ENCODE results near the gene HHEX.

HHEX gene

DNA sequence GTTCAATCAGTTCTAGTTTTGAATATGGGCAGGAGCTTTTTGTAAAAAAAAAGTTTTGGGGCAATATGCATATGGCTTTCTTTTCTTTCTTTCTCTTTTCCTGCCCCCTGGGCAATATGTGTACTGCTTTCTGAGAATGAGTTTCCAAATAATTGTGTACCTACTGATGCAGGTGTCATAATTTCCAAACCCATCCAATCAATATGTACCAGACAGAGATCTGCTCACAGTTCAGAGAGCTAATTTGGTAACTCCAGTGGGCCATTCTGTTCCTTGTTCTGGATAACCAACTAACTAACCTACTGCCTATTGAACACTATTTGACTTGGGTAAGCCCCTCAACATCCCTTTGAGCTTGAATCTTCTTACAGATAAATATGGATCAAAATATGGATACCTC is 32.6 kb downstream of the HHEX start:
- Histone ChIP-seq H3K4me2 (no peak overlapping the region), H2AFZ (ENCODE audit: low read depth) (no peak overlapping the region), H3K27me3 (ENCODE audit: insufficient read depth, low read depth) (no peaks in the 10 kb centered on the region; the same call in 1 of the 2 replicates), H4K20me1 (ENCODE audit: insufficient read depth) (no peaks in the 10 kb centered on the region), H3K4me1 (ENCODE audit: low read depth, poor library complexity, severe bottlenecking) (no peaks in the 10 kb centered on the region), H3K4me3 (IDR thresholded peaks at IDR 0.05; ENCODE audit: insufficient read depth, low read depth, low read length) (no peak overlapping the region), H3K9ac (no peak overlapping the region), H3K36me3 (ENCODE audit: insufficient read depth) (no peaks in the 10 kb centered on the region), H3K79me2 (ENCODE audit: insufficient read depth, low read depth) (no peaks in the 10 kb centered on the region), H3K27ac (no peak overlapping the region)
- TF ChIP-seq, protein P1, sequence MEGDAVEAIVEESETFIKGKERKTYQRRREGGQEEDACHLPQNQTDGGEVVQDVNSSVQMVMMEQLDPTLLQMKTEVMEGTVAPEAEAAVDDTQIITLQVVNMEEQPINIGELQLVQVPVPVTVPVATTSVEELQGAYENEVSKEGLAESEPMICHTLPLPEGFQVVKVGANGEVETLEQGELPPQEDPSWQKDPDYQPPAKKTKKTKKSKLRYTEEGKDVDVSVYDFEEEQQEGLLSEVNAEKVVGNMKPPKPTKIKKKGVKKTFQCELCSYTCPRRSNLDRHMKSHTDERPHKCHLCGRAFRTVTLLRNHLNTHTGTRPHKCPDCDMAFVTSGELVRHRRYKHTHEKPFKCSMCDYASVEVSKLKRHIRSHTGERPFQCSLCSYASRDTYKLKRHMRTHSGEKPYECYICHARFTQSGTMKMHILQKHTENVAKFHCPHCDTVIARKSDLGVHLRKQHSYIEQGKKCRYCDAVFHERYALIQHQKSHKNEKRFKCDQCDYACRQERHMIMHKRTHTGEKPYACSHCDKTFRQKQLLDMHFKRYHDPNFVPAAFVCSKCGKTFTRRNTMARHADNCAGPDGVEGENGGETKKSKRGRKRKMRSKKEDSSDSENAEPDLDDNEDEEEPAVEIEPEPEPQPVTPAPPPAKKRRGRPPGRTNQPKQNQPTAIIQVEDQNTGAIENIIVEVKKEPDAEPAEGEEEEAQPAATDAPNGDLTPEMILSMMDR (conservative IDR thresholded peaks at IDR 0.05; ENCODE audit: low read depth, low read length), result no peak

DNA sequence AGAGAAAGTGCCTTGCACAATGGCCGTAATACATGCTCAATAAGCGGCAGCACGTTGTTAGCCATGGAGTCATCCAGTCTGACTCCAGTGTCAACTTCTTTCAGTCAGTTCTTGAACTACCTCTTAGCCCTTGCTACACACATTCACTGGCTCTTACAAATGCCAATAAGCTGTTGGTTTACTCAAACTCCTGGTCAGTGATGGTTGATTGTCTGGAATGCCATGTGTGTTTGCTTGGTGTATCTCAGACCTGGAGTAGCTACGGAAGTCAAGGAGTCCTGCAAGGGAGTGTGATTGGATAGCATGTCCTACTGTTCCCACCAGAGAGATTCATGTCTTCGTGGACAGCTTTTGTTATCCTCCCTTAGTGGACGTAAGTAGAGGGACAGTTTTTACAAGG is 37.4 kb downstream of the HHEX start:
- H3K27ac ChIP-seq, result no peak overlapping the region
- H2AFZ ChIP-seq (ENCODE audit: low read depth), result no peak overlapping the region
- H3K9ac ChIP-seq, result no peak overlapping the region
- peaks cover 15% of the 10 kb centered on the region for H3K4me1 ChIP-seq (ENCODE audit: low read depth, poor library complexity, severe bottlenecking)
- H4K20me1 ChIP-seq (ENCODE audit: insufficient read depth), result no peaks in the 10 kb centered on the region
- no peak overlapping the region for H3K4me2 ChIP-seq
- H3K79me2 ChIP-seq (ENCODE audit: insufficient read depth, low read depth), result no peaks in the 10 kb centered on the region
- TF ChIP-seq, protein P1 (conservative IDR thresholded peaks at IDR 0.05; ENCODE audit: low read depth, low read length), result no peak
- H3K27me3 ChIP-seq (ENCODE audit: insufficient read depth, low read depth), result peaks cover 10% of the 10 kb centered on the region; the same call in 1 of the 2 replicates
- no peaks in the 10 kb centered on the region for H3K36me3 ChIP-seq (ENCODE audit: insufficient read depth)
- H3K4me3 ChIP-seq (IDR thresholded peaks at IDR 0.05; ENCODE audit: insufficient read depth, low read depth, low read length), result no peak overlapping the region

DNA sequence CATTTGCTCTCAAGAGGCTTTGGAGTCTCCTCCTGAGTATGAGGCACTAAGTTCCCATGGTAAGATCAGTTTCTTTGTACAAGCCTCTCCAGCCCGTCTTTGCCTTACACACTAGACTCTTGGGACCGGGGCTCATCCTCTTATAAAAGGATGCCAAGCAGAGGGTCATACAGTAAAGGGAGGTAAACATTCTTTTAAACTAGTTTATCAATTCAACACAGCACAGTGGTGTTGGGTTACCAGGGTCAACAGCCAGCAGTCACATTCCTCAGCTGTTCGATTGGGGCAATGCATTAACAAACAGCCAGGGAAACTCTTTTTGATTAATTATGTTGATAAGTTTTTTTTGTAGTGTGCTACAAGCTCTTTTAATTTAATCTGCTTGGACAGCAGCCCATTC is 37.8 kb downstream of the HHEX start:
- Histone ChIP-seq H3K36me3 (ENCODE audit: insufficient read depth) (no peaks in the 10 kb centered on the region), H2AFZ (ENCODE audit: low read depth) (no peak overlapping the region), H3K9ac (no peak overlapping the region), H3K4me1 (ENCODE audit: low read depth, poor library complexity, severe bottlenecking) (peaks cover 15% of the 10 kb centered on the region), H3K4me3 (IDR thresholded peaks at IDR 0.05; ENCODE audit: insufficient read depth, low read depth, low read length) (no peak overlapping the region), H3K79me2 (ENCODE audit: insufficient read depth, low read depth) (no peaks in the 10 kb centered on the region), H4K20me1 (ENCODE audit: insufficient read depth) (no peaks in the 10 kb centered on the region), H3K27ac (no peak overlapping the region), H3K27me3 (ENCODE audit: insufficient read depth, low read depth) (peaks cover 10% of the 10 kb centered on the region; the same call in 1 of the 2 replicates), H3K4me2 (no peak overlapping the region)
- TF ChIP-seq, protein P1 (conservative IDR thresholded peaks at IDR 0.05; ENCODE audit: low read depth, low read length), result no peak

DNA sequence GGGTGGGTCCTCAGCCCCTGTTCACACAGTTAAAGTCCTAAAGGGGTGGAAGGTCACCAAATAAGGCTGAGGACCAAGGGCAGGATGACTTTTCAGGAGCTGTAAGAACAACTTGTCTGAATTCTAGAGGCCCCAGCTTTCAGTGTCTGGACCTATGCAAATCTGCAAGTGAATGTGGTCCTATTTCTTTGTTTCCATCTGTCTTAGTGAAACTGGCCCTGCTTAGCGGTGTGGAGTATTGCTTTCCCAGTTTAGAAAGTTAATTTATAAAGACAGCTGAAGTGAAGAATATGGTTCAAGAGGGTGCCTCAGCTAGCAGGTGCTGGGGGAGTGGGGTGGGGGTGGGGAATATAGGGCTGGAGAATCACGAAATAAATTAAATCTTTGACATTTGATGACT is 40.1 kb downstream of the HHEX start:
- H2AFZ ChIP-seq (ENCODE audit: low read depth), result no peak overlapping the region
- peak overlapping the region; percentile 72 for H3K4me2 ChIP-seq
- H3K27me3 ChIP-seq (ENCODE audit: insufficient read depth, low read depth), result peaks cover 10% of the 10 kb centered on the region; the same call in 1 of the 2 replicates
- no peak overlapping the region for H3K4me3 ChIP-seq (IDR thresholded peaks at IDR 0.05; ENCODE audit: insufficient read depth, low read depth, low read length)
- no peak overlapping the region for H3K27ac ChIP-seq
- no peaks in the 10 kb centered on the region for H3K36me3 ChIP-seq (ENCODE audit: insufficient read depth)
- H3K4me1 ChIP-seq (ENCODE audit: low read depth, poor library complexity, severe bottlenecking), result peaks cover 15% of the 10 kb centered on the region
- TF ChIP-seq, protein P1 (conservative IDR thresholded peaks at IDR 0.05; ENCODE audit: low read depth, low read length), result no peak
- no peak overlapping the region for H3K9ac ChIP-seq
- no peaks in the 10 kb centered on the region for H4K20me1 ChIP-seq (ENCODE audit: insufficient read depth)
- H3K79me2 ChIP-seq (ENCODE audit: insufficient read depth, low read depth), result no peaks in the 10 kb centered on the region
